Loucy (cell line): Measurements from ENCODE around the gene USH1G.

Experiments used
- H2AFZ ChIP-seq: fragments of 200-600 bp; sonication (generic); 2 replicates; pipeline ENCODE4 v1.6.0; 2016; ENCODE audit warnings: antibody characterized with exemption, mild to moderate bottlenecking, low read length, moderate library complexity
- H3F3A ChIP-seq: fragments of 200-600 bp; 2 replicates; pipeline ENCODE4 v1.6.0; 2016; ENCODE audit warnings: antibody characterized with exemption, low read depth, mild to moderate bottlenecking
- H3K27me3 ChIP-seq: fragments of 200-600 bp; sonication (generic); 2 replicates; pipeline ENCODE4 v1.6.1; 2014; ENCODE audit warnings: low read length, mild to moderate bottlenecking; ENCODE audit not compliant: insufficient read depth, poor library complexity, severe bottlenecking
- H3K36me3 ChIP-seq: fragments of 200-600 bp; sonication (generic); 2 replicates; pipeline ENCODE4 v1.6.1; 2016; ENCODE audit warnings: low read length; ENCODE audit not compliant: insufficient read depth
- H3K4me1 ChIP-seq: fragments of 200-600 bp; sonication (generic); 2 replicates; pipeline ENCODE4 v1.5.1; 2014; ENCODE audit warnings: low read length, mild to moderate bottlenecking; ENCODE audit not compliant: insufficient read depth, poor library complexity, severe bottlenecking
- H3K4me2 ChIP-seq: fragments of 200-600 bp; sonication (generic); 2 replicates; pipeline ENCODE4 v1.6.0; 2014; ENCODE audit warnings: antibody characterized with exemption, low read length, low read depth, mild to moderate bottlenecking; ENCODE audit not compliant: poor library complexity, severe bottlenecking
- H3K4me3 ChIP-seq: fragments of 200-600 bp; sonication (generic); 2 replicates; pipeline ENCODE4 v1.5.1; 2014; ENCODE audit warnings: low read length, mild to moderate bottlenecking, mixed read lengths; ENCODE audit not compliant: poor library complexity, severe bottlenecking
- H3K79me2 ChIP-seq: fragments of 200-600 bp; sonication (generic); 2 replicates; pipeline ENCODE4 v1.6.1; 2014; ENCODE audit warnings: low read length; ENCODE audit not compliant: insufficient read depth
- H3K9ac ChIP-seq: fragments of 200-600 bp; sonication (generic); 2 replicates; pipeline ENCODE4 v1.6.0; 2014; ENCODE audit warnings: mild to moderate bottlenecking, low read depth, low read length, moderate library complexity; ENCODE audit not compliant: poor library complexity, severe bottlenecking
- H3K9me2 ChIP-seq: fragments of 200-600 bp; sonication (generic); replicated peaks from 2 replicates; pipeline ENCODE4 v1.6.1; 2016; ENCODE audit warnings: low read depth, low read length, mixed read lengths
- H3K9me3 ChIP-seq: fragments of 200-600 bp; sonication (generic); 2 replicates; pipeline ENCODE4 v1.6.1; 2014; ENCODE audit warnings: mild to moderate bottlenecking, antibody characterized with exemption, low read length, low read depth; ENCODE audit not compliant: insufficient read depth
- H4K20me1 ChIP-seq: fragments of 200-600 bp; sonication (generic); 2 replicates; pipeline ENCODE4 v1.6.0; 2014; ENCODE audit warnings: antibody characterized with exemption, low read length, mild to moderate bottlenecking; ENCODE audit not compliant: insufficient read depth, poor library complexity, severe bottlenecking
- EZH2phosphoT487 ChIP-seq: fragments of 200-600 bp; IDR thresholded peaks from 2 replicates; pipeline ENCODE4 v1.6.1; 2018; ENCODE audit warnings: antibody characterized with exemption, mild to moderate bottlenecking, moderate library complexity, borderline replicate concordance
- TF ChIP-seq, protein P1 (sequence below): fragments of 200-600 bp; sonication (generic); conservative IDR thresholded peaks from 2 replicates; pipeline ENCODE4 v1.5.1; 2014; ENCODE audit warnings: mild to moderate bottlenecking, antibody characterized with exemption, low read length

USH1G gene

DNA sequence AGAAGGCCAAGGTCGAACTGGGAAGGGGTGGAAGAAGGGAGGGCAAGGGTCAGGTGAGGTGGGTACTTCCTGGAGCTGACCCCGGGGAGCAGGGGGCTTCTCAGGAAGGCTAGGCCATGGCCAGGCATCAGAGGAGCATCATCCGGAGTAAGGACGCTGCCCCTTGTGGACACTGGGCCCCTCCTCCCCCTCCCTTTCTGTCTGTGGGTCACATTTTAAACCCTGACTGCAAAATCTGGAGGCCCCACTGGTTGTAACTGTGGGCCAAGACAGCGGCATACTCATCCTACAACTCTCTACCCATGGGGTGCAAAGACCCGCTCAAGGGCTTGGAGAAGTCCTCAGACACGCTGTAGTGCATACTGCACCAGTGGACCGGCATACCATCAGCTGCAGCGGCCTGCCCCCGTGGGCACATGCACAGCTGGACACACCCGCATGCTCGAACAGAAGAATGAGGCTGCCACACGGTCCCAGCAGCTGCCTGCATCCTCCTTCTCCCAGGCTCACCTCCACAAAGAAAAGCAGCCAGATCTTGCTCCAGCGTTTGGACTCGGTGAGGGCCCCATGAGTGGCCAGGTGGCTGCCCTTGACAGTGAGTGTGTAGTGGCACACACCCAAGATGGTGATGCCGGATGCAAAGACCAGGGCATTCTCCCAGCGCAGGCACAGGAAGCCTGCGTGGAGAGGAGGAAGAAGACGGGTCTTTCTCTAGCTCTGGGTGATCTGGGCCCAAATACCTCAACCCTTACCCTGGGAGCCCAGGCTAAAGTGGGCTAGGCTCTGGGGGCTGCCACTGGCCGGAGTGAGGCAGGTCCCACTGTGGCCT lies 30.8 kb downstream of the USH1G start:
- Histone ChIP-seq H3K79me2 (no peaks in the 10 kb centered on the region), H3F3A (no peaks in the 10 kb centered on the region), H3K9me3 (no peaks in the 10 kb centered on the region), H3K4me3 (no peak overlapping the region), H3K9me2 (no peaks in the 10 kb centered on the region), H3K4me1 (no peaks in the 10 kb centered on the region), H3K4me2 (no peak overlapping the region), H3K9ac (no peak overlapping the region), H3K36me3 (no peaks in the 10 kb centered on the region), H4K20me1 (no peaks in the 10 kb centered on the region), H3K27me3 (no peaks in the 10 kb centered on the region), H2AFZ (no peak overlapping the region)
- TF ChIP-seq, protein P1, sequence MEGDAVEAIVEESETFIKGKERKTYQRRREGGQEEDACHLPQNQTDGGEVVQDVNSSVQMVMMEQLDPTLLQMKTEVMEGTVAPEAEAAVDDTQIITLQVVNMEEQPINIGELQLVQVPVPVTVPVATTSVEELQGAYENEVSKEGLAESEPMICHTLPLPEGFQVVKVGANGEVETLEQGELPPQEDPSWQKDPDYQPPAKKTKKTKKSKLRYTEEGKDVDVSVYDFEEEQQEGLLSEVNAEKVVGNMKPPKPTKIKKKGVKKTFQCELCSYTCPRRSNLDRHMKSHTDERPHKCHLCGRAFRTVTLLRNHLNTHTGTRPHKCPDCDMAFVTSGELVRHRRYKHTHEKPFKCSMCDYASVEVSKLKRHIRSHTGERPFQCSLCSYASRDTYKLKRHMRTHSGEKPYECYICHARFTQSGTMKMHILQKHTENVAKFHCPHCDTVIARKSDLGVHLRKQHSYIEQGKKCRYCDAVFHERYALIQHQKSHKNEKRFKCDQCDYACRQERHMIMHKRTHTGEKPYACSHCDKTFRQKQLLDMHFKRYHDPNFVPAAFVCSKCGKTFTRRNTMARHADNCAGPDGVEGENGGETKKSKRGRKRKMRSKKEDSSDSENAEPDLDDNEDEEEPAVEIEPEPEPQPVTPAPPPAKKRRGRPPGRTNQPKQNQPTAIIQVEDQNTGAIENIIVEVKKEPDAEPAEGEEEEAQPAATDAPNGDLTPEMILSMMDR = no peak
- TF ChIP-seq EZH2phosphoT487 = no peak

DNA sequence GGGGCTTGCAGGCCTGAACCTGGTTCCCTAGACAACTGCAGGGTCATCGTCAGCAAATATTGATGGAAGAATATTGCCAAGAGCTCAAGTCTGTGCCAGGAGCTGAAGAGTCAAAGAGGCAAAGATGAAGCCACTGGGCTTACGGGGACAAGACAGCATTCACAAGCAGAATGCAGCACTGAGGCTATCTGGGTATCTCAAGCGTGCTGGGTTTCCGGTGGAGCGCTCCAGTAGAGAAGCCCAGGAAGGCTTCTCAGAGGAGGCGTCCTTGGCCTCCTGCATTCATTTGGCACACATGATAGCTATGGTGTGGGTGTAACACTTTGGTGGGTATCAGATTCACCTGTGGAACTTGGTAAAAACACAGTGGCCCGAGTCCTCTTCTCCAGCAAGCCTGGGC lies 32.5 kb downstream of the USH1G start:
- H4K20me1 ChIP-seq = no peaks in the 10 kb centered on the region
- no peak for TF ChIP-seq EZH2phosphoT487
- TF ChIP-seq, protein P1 = no peak
- H3K9me2 ChIP-seq = no peaks in the 10 kb centered on the region
- no peak overlapping the region for H2AFZ ChIP-seq
- H3K4me3 ChIP-seq = no peak overlapping the region
- no peaks in the 10 kb centered on the region for H3F3A ChIP-seq
- H3K9me3 ChIP-seq = no peaks in the 10 kb centered on the region
- H3K36me3 ChIP-seq = no peaks in the 10 kb centered on the region
- no peaks in the 10 kb centered on the region for H3K27me3 ChIP-seq
- H3K79me2 ChIP-seq = no peaks in the 10 kb centered on the region
- no peak overlapping the region for H3K4me2 ChIP-seq
- H3K9ac ChIP-seq = no peak overlapping the region
- no peaks in the 10 kb centered on the region for H3K4me1 ChIP-seq

DNA sequence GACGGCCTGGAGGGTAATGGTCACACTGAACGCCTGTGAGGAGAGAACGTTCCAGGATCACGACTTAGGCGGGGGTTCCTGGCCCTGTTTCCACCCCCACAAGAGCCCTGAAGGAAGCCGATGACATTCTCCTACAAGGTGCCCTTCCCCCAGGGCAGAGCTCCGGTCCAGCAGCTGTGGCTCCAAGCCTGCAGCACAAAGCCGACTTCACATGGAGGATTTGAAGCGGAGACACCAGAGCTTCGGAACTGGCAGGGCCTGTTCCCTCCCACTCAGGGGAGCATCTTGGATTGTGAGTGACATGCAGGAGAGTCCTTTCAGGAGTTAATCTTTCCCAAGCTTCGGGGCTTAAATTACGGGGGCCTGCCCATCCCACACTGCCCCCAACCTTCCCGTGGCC lies 34.6 kb downstream of the USH1G start:
- Histone ChIP-seq H3K4me3 (no peak overlapping the region), H3K9me2 (no peaks in the 10 kb centered on the region), H3K4me1 (no peaks in the 10 kb centered on the region), H3K79me2 (no peaks in the 10 kb centered on the region), H3K27me3 (no peaks in the 10 kb centered on the region), H3K9me3 (no peaks in the 10 kb centered on the region), H3K4me2 (no peak overlapping the region), H2AFZ (no peak overlapping the region), H4K20me1 (no peaks in the 10 kb centered on the region), H3K36me3 (no peaks in the 10 kb centered on the region), H3K9ac (no peak overlapping the region), H3F3A (no peaks in the 10 kb centered on the region)
- TF ChIP-seq, protein P1 = no peak
- TF ChIP-seq EZH2phosphoT487 = no peak
